HL-60 (cell line): ENCODE results near the gene MYCBP2.
"Not testable (repeated sequence)": the region's sequence is repeated elsewhere in the genome, so short reads cannot be mapped to it uniquely, and the experiment has no call there.

Source experiments
- DNase-seq, 2 experiments: peaks; one replicate each; pipeline ENCODE4 v3.0.0-alpha.2; 2010 to 2020; ENCODE audit warnings: low read depth in 1 of 2, low spot score in 1 of 2
- H3K27ac ChIP-seq: fragments of 250-450 bp; sonication (Bioruptor Pico); replicated peaks from 2 replicates; pipeline ENCODE4 v1.5.1; 2020; ENCODE audit warnings: mild to moderate bottlenecking, moderate library complexity
- H3K27me3 ChIP-seq: fragments of 250-450 bp; sonication (Bioruptor Pico); 2 replicates; pipeline ENCODE4 v1.5.1; 2021; ENCODE audit warnings: mild to moderate bottlenecking, moderate library complexity; ENCODE audit not compliant: insufficient read depth, poor library complexity, severe bottlenecking
- H3K4me3 ChIP-seq: replicated peaks from 2 replicates; pipeline ENCODE4 v1.5.1; 2011; ENCODE audit warnings: mild to moderate bottlenecking, control low read depth, low read length; ENCODE audit not compliant: insufficient read depth
- GABPA ChIP-seq: IDR thresholded peaks from 2 replicates; pipeline ENCODE4 v1.6.1; 2012; ENCODE audit warnings: low read depth
- POLR2AphosphoS5 ChIP-seq: IDR thresholded peaks from 2 replicates; pipeline ENCODE4 v1.6.1; 2012; ENCODE audit warnings: low read depth
- SPI1 ChIP-seq: IDR thresholded peaks from 2 replicates; pipeline ENCODE4 v1.6.1; 2012; ENCODE audit warnings: low read depth, mild to moderate bottlenecking, borderline replicate concordance
- TF ChIP-seq, protein P1 (sequence below): IDR thresholded peaks from 2 replicates; pipeline ENCODE4 v1.6.1; 2012; ENCODE audit warnings: low read depth; ENCODE audit not compliant: insufficient replicate concordance
- TF ChIP-seq, protein P2 (sequence below): IDR thresholded peaks from one replicate; pipeline ENCODE4 v1.5.1; 2011; ENCODE audit warnings: low read length, control low read depth, inconsistent platforms; ENCODE audit not compliant: insufficient read depth

MYCBP2 gene

DNA sequence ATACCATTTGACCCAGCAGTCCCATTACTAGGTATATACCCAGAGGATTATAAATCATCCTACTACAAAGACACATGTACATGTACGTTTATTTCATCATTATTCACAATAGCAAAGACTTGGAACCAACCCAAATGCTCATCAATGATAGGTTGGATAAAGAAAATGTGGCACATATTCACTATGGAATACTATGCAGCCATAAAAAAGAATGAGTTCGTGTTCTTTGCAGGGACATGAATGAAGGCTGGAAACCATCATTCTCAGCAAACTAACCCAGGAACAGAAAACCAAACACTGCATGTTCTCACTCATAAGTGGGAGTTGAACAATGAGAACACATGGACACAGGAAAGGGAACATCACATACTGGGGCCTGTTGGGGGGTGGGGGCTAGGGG lies 81.7 kb downstream of the MYCBP2 start:
- H3K4me3 ChIP-seq, H3K27ac ChIP-seq, DNase-seq, H3K27me3 ChIP-seq: not testable (repeated sequence)

DNA sequence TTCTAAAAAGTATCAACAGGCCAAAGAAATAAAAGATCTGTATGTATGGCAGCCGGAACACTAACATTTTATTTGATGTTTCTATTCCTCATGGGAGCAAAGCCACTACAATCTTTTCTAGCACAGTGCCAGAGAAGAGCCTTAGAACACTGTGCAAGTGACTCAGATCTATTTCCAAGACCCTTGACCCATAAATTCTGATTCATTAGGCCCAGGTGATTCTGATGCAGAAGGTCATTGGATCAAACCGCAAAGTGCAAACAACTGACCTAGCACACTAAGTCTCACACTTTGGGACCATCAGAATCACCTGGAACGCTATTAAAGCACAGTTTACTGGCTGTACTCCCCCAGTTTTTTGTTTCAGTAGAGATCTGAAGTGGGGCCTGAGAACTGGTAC lies 87.6 kb downstream of the MYCBP2 start:
- no peak for DNase-seq
- Histone ChIP-seq H3K4me3 (no peak overlapping the region), H3K27ac (no peak overlapping the region), H3K27me3 (no peaks in the 10 kb centered on the region)
- TF ChIP-seq POLR2AphosphoS5, result no peak
- no peak for TF ChIP-seq GABPA
- no peak for TF ChIP-seq SPI1
- TF ChIP-seq, protein P1, sequence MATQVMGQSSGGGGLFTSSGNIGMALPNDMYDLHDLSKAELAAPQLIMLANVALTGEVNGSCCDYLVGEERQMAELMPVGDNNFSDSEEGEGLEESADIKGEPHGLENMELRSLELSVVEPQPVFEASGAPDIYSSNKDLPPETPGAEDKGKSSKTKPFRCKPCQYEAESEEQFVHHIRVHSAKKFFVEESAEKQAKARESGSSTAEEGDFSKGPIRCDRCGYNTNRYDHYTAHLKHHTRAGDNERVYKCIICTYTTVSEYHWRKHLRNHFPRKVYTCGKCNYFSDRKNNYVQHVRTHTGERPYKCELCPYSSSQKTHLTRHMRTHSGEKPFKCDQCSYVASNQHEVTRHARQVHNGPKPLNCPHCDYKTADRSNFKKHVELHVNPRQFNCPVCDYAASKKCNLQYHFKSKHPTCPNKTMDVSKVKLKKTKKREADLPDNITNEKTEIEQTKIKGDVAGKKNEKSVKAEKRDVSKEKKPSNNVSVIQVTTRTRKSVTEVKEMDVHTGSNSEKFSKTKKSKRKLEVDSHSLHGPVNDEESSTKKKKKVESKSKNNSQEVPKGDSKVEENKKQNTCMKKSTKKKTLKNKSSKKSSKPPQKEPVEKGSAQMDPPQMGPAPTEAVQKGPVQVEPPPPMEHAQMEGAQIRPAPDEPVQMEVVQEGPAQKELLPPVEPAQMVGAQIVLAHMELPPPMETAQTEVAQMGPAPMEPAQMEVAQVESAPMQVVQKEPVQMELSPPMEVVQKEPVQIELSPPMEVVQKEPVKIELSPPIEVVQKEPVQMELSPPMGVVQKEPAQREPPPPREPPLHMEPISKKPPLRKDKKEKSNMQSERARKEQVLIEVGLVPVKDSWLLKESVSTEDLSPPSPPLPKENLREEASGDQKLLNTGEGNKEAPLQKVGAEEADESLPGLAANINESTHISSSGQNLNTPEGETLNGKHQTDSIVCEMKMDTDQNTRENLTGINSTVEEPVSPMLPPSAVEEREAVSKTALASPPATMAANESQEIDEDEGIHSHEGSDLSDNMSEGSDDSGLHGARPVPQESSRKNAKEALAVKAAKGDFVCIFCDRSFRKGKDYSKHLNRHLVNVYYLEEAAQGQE, result no peak
- TF ChIP-seq, protein P2, sequence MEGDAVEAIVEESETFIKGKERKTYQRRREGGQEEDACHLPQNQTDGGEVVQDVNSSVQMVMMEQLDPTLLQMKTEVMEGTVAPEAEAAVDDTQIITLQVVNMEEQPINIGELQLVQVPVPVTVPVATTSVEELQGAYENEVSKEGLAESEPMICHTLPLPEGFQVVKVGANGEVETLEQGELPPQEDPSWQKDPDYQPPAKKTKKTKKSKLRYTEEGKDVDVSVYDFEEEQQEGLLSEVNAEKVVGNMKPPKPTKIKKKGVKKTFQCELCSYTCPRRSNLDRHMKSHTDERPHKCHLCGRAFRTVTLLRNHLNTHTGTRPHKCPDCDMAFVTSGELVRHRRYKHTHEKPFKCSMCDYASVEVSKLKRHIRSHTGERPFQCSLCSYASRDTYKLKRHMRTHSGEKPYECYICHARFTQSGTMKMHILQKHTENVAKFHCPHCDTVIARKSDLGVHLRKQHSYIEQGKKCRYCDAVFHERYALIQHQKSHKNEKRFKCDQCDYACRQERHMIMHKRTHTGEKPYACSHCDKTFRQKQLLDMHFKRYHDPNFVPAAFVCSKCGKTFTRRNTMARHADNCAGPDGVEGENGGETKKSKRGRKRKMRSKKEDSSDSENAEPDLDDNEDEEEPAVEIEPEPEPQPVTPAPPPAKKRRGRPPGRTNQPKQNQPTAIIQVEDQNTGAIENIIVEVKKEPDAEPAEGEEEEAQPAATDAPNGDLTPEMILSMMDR, result no peak

DNA sequence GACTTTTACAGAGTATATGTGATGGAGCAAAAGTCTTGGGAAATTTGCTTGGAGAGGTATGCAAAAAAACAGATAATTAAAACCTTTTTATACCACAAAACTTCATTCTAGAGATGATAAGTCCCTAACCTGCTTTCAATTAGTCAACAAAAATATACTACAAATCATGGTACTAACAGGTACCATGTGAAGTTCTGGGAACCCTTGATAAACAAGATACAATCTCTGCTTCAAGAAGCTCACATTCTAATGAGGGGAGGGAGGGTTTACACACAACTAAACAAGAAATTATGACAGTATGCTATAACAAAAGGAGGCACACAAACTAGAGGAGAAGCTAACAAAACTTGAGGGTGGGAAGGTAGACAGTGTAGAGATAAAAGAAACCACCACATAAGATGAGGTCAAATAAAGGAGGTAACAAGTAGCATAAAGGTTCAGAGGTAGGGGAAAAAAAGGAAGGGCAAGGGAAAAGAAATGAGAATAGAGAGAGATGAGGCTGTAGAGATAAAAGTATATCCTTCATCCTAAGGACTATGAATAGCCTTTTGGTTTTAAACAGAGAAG lies 91.4 kb downstream of the MYCBP2 start:
- H3K4me3 ChIP-seq, result no peak overlapping the region
- no peak overlapping the region for H3K27ac ChIP-seq
- no peaks in the 10 kb centered on the region for H3K27me3 ChIP-seq
- DNase-seq, result no peak
- no peak for TF ChIP-seq SPI1
- TF ChIP-seq, protein P2, result no peak

DNA sequence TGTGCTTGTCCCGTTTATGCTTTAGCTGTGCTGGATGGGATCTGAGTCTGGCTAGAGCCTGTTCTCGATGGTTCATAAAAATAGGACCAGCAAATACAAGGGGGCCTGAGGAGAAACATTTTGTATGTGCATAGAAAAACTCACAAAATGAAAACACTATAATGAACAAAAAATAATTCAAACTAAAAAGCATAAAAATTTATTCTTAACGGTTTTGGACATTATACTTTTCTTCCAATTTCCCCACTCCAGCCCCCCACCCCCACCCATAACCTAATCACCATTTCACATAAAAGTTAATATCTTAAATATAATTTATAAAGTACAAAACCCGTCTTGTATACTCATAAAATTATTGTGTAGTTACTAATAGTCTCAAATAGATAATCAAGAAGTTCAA lies 93.7 kb downstream of the MYCBP2 start:
- TF ChIP-seq, protein P2, result no peak
- no peak for TF ChIP-seq SPI1
- Histone ChIP-seq H3K27me3 (no peaks in the 10 kb centered on the region), H3K4me3 (no peak overlapping the region), H3K27ac (no peak overlapping the region)
- DNase-seq, result no peak

DNA sequence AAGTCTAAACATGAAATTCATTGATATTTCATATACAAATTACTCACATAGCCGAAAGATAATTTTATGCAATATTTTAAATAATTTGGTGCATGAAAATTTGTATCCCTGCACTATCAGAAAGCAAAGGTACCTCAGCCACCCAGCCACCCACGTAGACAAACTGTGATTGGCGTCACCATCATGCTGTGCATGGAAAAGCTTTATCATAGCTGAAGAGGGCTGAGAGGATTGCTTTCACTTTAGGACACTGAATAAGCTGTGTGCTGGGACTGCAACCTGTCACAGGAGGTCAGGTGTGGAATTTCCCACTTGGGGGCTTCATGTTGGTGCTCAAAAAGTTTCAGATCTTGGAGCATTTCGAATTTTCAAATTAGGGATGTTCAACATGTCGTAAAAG lies 96.3 kb downstream of the MYCBP2 start:
- H3K27ac ChIP-seq, result no peak overlapping the region
- no peak for DNase-seq
- TF ChIP-seq, protein P1, result no peak
- TF ChIP-seq SPI1 (no peak), POLR2AphosphoS5 (no peak), GABPA (no peak)
- TF ChIP-seq, protein P2, result no peak
- H3K27me3 ChIP-seq, result no peaks in the 10 kb centered on the region
- H3K4me3 ChIP-seq, result no peak overlapping the region
